Neural cell (in vitro differentiated cells): ENCODE data around the gene CTSE. TPM values are rescaled to one million over a fixed set of nuclear protein-coding genes. Genes with fewer than 3 reads are reported as not detected.

Experiments
- H2AFZ ChIP-seq: fragments of 200-600, 300-800 bp; sonication (generic), shearing (Covaris generic); 2 replicates; pipeline ENCODE4 v1.6.0; 2014; ENCODE audit warnings: low read depth, mild to moderate bottlenecking, antibody characterized with exemption, low read length, moderate library complexity
- H3F3A ChIP-seq: fragments of 200-600 bp; shearing (Covaris generic); 2 replicates; pipeline ENCODE4 v1.6.1; 2016; ENCODE audit warnings: mild to moderate bottlenecking, moderate library complexity, mixed read lengths, antibody characterized with exemption, low read length; ENCODE audit not compliant: insufficient read depth, poor library complexity, severe bottlenecking
- H3K27ac ChIP-seq: fragments of 200-600, 300-800 bp; sonication (generic), shearing (Covaris generic); 2 replicates; pipeline ENCODE4 v1.5.1; 2014; ENCODE audit warnings: mild to moderate bottlenecking, low read length, moderate library complexity
- H3K27me3 ChIP-seq: fragments of 300-800, 200-600 bp; sonication (generic), shearing (Covaris generic); 2 replicates; pipeline ENCODE4 v1.6.0; 2014; ENCODE audit warnings: mild to moderate bottlenecking, low read depth, low read length, moderate library complexity; ENCODE audit not compliant: insufficient read depth
- H3K36me3 ChIP-seq: fragments of 300-800, 200-600 bp; sonication (generic), shearing (Covaris generic); 2 replicates; pipeline ENCODE4 v1.5.1; 2014; ENCODE audit warnings: mild to moderate bottlenecking, antibody characterized with exemption, low read length, moderate library complexity; ENCODE audit not compliant: insufficient read depth
- H3K4me2 ChIP-seq: fragments of 300-800, 200-600 bp; sonication (generic), shearing (Covaris generic); 2 replicates; pipeline ENCODE4 v1.6.0; 2014; ENCODE audit warnings: mild to moderate bottlenecking, low read length
- H3K4me3 ChIP-seq: fragments of 300-800, 200-600 bp; sonication (generic), shearing (Covaris generic); 2 replicates; pipeline ENCODE4 v1.5.1; 2014; ENCODE audit warnings: mild to moderate bottlenecking, low read length, moderate library complexity
- H3K79me2 ChIP-seq: fragments of 200-600 bp; shearing (Covaris generic); replicated peaks from 2 replicates; pipeline ENCODE4 v1.6.0; 2014; ENCODE audit warnings: mild to moderate bottlenecking, low read length, moderate library complexity; ENCODE audit not compliant: insufficient read depth
- H3K9ac ChIP-seq: fragments of 300-800, 200-600 bp; sonication (generic), shearing (Covaris generic); 2 replicates; pipeline ENCODE4 v1.6.1; 2016; ENCODE audit warnings: mild to moderate bottlenecking, low read length, mixed read lengths
- H3K9me2 ChIP-seq: fragments of 200-600 bp; shearing (Covaris generic); 2 replicates; pipeline ENCODE4 v1.6.1; 2016; ENCODE audit warnings: mild to moderate bottlenecking, low read length, mixed read lengths; ENCODE audit not compliant: insufficient read depth
- H3K9me3 ChIP-seq: fragments of 200-600, 300-800 bp; sonication (generic), shearing (Covaris generic); 2 replicates; pipeline ENCODE4 v1.6.1; 2016; ENCODE audit warnings: mild to moderate bottlenecking, mixed run types, low read length, moderate library complexity, mixed read lengths
- H4K20me1 ChIP-seq: fragments of 200-600 bp; shearing (Covaris generic); 2 replicates; pipeline ENCODE4 v1.6.1; 2016; ENCODE audit warnings: mild to moderate bottlenecking, mixed run types; ENCODE audit not compliant: insufficient read depth
- CTCF ChIP-seq: fragments of 450-650 bp; IDR thresholded peaks from 2 replicates; pipeline ENCODE4 v1.5.1; 2014; ENCODE audit warnings: antibody characterized with exemption, mild to moderate bottlenecking, moderate library complexity; ENCODE audit not compliant: poor library complexity, severe bottlenecking
- EP300 ChIP-seq: fragments of 450-650 bp; conservative IDR thresholded peaks from 2 replicates; pipeline ENCODE4 v1.6.1; 2014; ENCODE audit warnings: antibody characterized with exemption, mild to moderate bottlenecking, moderate library complexity; ENCODE audit not compliant: poor library complexity, severe bottlenecking
- EZH2 ChIP-seq: fragments of 200-600, 300-800 bp; shearing (Covaris generic), sonication (generic); IDR thresholded peaks from 2 replicates; pipeline ENCODE4 v1.6.1; 2014; ENCODE audit warnings: antibody characterized with exemption, low read length, borderline replicate concordance, mild to moderate bottlenecking; ENCODE audit not compliant: insufficient read depth, poor library complexity, severe bottlenecking
- MXI1 ChIP-seq: fragments of 450-650 bp; conservative IDR thresholded peaks from 2 replicates; pipeline ENCODE4 v1.6.1; 2014; ENCODE audit warnings: antibody characterized with exemption, mild to moderate bottlenecking; ENCODE audit not compliant: poor library complexity, severe bottlenecking
- POLR2AphosphoS5 ChIP-seq: IDR thresholded peaks from 2 replicates; pipeline ENCODE4 v1.6.1; 2012
- RAD21 ChIP-seq: fragments of 450-650 bp; conservative IDR thresholded peaks from 2 replicates; pipeline ENCODE4 v1.6.1; 2014; ENCODE audit warnings: antibody characterized with exemption, mild to moderate bottlenecking, moderate library complexity
- REST ChIP-seq: IDR thresholded peaks from 2 replicates; pipeline ENCODE4 v1.6.1; 2012; ENCODE audit warnings: borderline replicate concordance
- SMC3 ChIP-seq: fragments of 450-650 bp; conservative IDR thresholded peaks from 2 replicates; pipeline ENCODE4 v1.6.1; 2014; ENCODE audit warnings: antibody characterized with exemption, mild to moderate bottlenecking, moderate library complexity; ENCODE audit not compliant: poor library complexity
- TAF1 ChIP-seq: IDR thresholded peaks from 2 replicates; pipeline ENCODE4 v1.6.1; 2012; ENCODE audit warnings: low read depth
- polyA plus RNA-seq: library from polyadenylated mRNA; depleted of rRNA; stranded (reverse); fragments of >200 nt; gene quantifications from 2 replicates; pipeline ENCODE4 v1.2.3, GENCODE V29; 2014

The CTSE gene
- polyA plus RNA-seq, 1 donor from 2014 or later = not detected

- Histone ChIP-seq H2AFZ (no peak overlapping the region), H3K9me2 (no peaks in the 10 kb centered on the region), H3K4me3 (no peak overlapping the region), H3K79me2 (no peaks in the 10 kb centered on the region), H3K36me3 (no peaks in the 10 kb centered on the region), H3K9me3 (no peaks in the 10 kb centered on the region), H3K4me2 (no peak overlapping the region), H3K27ac (no peak overlapping the region), H3F3A (no peaks in the 10 kb centered on the region), H3K27me3 (no peaks in the 10 kb centered on the region), H3K9ac (no peak overlapping the region), H4K20me1 (no peaks in the 10 kb centered on the region)
- TF ChIP-seq SMC3 = no peak
- TF ChIP-seq CTCF = no peak
- TF ChIP-seq EP300 = no peak
- TF ChIP-seq REST = no peak
Measured at GRCh38 chr1:205962821-205963221, 60.9 kb downstream of the CTSE start.

- no peak overlapping the region for H3K4me3 ChIP-seq
- no peaks in the 10 kb centered on the region for H3K79me2 ChIP-seq
- no peaks in the 10 kb centered on the region for H3K9me3 ChIP-seq
- H3K9ac ChIP-seq = no peak overlapping the region
- no peaks in the 10 kb centered on the region for H4K20me1 ChIP-seq
- no peak overlapping the region for H3K4me2 ChIP-seq
- TF ChIP-seq EZH2 (no peak), POLR2AphosphoS5 (no peak), REST (no peak), CTCF (no peak), EP300 (no peak), TAF1 (no peak), MXI1 (no peak), SMC3 (no peak), RAD21 (no peak)
- H3K9me2 ChIP-seq = no peaks in the 10 kb centered on the region
- H2AFZ ChIP-seq = no peak overlapping the region
- no peaks in the 10 kb centered on the region for H3F3A ChIP-seq
- no peaks in the 10 kb centered on the region for H3K27me3 ChIP-seq
- no peak overlapping the region for H3K27ac ChIP-seq
- no peaks in the 10 kb centered on the region for H3K36me3 ChIP-seq
Measured at GRCh38 chr1:205961991-205962820, 61.5 kb downstream of the CTSE start.
